Embryonic facial prominence (tissue), 1 donor: Measurements from ENCODE around the gene OR2J1.
"Not testable (repeated sequence)": the region's sequence is repeated elsewhere in the genome, so short reads cannot be mapped to it uniquely, and the experiment has no call there.

Source experiments
- DNase-seq: peaks from one replicate; pipeline ENCODE4 v3.0.0-alpha.2; 2016; ENCODE audit errors: extremely low spot score

Gene OR2J1

DNA sequence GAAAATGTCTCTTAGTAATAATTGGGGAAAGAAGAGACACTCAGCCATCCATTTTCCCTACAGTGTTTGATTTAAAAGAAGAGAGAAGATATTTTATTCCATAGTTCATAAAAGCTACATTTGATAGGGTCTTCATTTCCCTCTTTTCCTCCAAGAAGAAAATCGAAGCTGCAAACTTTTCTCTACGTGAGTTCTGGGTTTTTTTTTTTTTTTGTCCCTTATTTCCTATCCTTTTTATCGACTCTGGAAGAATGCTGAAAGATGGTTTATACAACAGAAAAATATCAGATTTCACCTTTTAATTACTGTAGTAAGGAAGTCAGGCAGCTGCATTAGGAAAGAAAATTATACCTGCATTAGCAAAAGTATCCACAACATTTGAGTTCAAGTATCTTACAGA, at the start of gene OR2J1:
TSS of gene OR2J1 (plus strand) at position 301 of the 400 bp plus-strand sequence. CDS start 1,453 bp downstream, outside the sequence.
- DNase-seq, result no peak

- DNase-seq, result no peak
Measured at GRCh38 chr6:29051680-29052079, 47.6 kb upstream of the OR2J1 start.

GRCh38 chr6:29071831-29072723, 27.2 kb upstream of the OR2J1 start:
- DNase-seq, result no peak

GRCh38 chr6:29079203-29079602, 20.1 kb upstream of the OR2J1 start:
- DNase-seq, result no peak

DNA sequence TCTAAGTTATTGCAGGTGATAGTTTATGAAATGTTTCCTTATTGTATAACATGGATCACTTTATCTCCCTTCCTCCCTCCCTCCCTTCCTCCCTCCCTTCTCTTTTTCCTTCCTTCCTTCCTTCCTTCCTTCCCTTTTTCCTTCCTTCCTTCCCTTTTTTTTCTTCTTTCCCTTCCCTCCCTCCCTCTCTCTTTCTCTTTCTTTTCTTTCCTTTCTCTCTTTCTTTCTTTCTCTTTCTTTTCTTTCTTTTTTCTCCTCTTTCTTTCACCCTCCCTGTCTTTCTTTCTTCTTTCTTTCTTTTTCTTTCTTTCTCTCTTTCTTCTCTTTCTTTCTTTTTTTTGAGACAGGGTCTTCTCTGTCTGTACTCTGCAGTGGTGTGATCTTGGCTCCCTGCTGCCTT, 18.0 kb upstream of the OR2J1 start:
- DNase-seq, result no peak

- DNase-seq, result no peak
Measured at GRCh38 chr6:29082457-29082856, 16.8 kb upstream of the OR2J1 start.

DNA sequence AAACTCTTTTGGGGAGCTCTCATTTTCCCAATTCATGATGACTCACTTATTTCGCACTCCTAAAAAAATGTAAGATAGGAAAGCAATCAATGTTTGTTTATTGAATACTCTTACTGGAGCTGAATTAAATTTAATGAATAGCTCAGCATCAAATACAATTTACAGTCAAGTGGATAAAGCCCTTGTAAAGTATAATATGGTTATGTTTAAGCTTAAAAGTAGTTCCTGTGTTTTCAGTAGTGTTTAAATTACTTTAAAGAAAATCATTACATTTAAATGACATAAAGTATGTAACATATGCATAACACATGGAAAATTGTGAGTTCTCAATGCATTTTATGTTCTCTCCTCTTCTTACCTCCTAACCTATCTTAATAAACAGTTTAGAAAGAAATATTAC, 12.1 kb upstream of the OR2J1 start, which contains the start of gene OR2B3:
TSS of gene OR2B3 (minus strand) at position 101 of the 400 bp plus-strand sequence. CDS start at position 36, 65 bp downstream.
- no peak for DNase-seq

- no peak for DNase-seq
Measured at GRCh38 chr6:29092957-29093356, 6.3 kb upstream of the OR2J1 start.

DNA sequence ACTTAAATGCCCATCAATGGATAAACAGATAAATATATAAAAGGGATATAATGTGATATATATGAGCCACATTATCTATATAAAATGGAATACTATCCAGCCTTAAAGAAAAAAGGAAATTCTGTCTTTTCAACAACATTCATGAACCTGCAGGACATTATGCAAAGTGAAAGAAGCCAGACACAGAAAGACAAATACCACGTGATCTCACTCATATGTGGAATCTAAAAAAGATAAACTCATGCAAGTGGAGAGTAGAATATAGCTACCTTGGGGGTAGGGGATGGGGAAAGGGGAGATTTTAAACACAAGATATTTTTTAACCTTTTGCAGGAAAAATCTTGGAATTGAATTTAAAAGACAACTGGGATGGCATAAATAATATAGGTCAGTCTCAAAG, 1.5 kb upstream of the OR2J1 start:
- DNase-seq, result no peak

DNA sequence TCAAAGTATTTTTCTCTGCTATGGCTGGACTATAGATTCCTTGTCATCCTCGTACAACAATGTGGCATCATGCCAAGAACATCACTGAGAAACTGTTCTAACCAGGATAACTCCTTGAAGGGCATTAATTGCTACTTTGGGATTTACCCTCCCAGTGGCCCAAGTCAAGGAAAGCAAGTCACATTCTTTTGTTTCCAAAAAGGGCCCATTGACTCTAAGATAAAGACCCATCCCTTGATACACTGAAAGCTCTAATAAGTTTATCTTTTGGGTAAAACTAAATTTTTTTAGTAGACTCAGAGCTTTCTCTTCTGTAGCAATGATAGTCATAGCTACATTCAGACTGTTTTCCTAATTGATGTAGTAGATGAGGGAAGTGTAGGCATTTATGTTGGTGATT, 8.5 kb downstream of the OR2J1 start, which contains the start of gene OR2J3:
TSS of gene OR2J3 (plus strand) at position 301 of the 400 bp plus-strand sequence. CDS start 3,833 bp downstream, outside the sequence.
- no peak for DNase-seq

DNA sequence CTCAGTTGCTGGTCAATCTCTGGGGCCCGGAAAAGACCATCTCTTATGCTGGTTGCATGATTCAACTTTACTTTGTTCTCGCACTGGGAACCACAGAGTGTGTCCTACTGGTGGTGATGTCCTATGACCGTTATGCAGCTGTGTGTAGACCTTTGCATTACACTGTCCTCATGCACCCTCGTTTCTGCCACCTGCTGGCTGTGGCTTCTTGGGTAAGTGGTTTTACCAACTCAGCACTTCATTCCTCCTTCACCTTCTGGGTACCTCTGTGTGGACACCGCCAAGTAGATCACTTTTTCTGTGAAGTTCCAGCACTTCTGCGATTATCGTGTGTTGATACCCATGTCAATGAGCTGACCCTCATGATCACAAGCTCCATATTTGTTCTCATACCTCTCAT, 12.8 kb downstream of the OR2J1 start:
- no peak for DNase-seq

- DNase-seq, result not testable (repeated sequence)
Measured at GRCh38 chr6:29114964-29115363, 15.7 kb downstream of the OR2J1 start.

- no peak for DNase-seq
Measured at GRCh38 chr6:29129326-29130012, 30.2 kb downstream of the OR2J1 start.

DNA sequence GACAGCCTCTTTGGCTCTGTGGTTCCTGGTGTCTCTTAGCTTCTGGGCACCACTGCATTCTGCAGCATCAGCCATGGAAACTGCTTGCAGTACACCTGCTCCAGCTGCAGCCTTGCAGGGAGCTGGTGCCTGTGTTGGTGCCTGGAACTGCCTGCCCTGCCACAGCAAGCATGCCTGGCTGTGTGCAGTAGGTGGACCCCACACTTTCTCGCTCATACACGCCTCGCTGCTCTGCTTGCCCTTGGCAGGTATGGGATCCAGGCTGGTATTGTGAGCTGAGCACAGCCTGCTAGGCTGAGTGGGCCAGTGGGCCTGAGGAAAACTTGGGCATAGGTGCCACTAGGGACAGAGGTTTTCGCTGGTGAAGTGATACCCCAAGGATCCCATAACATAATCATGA, 31.4 kb downstream of the OR2J1 start:
- no peak for DNase-seq

GRCh38 chr6:29131691-29132090, 32.4 kb downstream of the OR2J1 start:
- DNase-seq, result no peak

GRCh38 chr6:29137724-29138123, 38.4 kb downstream of the OR2J1 start:
- DNase-seq, result no peak

DNA sequence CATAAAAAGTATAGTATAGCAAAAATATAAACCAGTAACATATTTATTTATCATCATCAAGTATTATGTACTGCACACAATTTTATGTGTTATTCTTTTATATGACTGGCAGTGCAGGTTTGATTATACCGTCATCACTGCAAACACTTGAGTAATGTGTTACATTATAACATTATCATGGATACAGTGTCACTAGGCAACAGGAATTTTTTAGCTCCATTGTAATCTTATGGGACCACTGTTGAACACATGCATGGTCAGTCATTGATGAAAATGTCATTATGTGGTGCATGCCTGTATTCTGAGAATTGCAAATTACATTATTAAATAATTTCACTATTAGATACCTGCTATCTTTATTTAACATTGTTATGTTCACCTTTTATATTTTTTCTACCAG, 42.3 kb downstream of the OR2J1 start:
- DNase-seq, result no peak

- DNase-seq, result no peak
Measured at GRCh38 chr6:29142309-29142708, 43.0 kb downstream of the OR2J1 start.

DNA sequence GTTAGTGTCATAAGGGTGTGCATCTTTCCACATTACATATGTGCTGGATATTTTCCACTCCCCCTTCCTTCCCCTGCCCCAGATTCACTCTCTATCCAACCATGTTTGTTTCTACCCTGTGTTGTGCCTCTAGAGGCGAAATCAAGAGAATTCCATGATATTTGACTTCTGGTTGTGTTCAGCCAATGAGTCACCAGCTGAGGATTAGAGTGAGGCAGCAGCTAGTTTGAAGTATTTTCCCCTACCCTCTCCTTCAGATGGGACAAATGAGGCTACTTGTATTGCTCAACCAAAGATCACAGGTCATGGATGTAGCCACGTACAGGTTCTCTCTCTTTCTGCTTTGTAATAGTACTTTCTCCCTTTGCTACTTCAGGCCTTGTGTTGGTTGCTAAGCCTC, 46.9 kb downstream of the OR2J1 start:
- no peak for DNase-seq

DNA sequence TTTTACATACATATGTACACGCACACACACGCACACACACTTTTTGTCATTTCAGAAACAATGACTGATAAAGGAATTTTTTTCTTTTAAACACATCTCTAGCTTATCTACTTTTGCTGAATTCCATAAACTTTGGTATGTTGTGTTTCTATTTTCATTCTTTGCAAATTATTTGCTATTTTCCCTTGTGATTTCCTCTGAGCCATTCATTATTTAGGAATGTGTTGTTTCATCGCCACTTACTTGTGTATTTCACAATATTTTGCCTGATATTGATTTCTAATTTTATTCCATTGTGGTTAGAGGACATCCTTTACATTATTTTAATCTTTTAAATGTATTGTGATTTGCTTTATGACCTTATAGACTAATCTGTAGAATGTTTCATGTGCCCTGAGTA, 47.8 kb downstream of the OR2J1 start:
- no peak for DNase-seq

GRCh38 chr6:29149444-29149843, 50.2 kb downstream of the OR2J1 start:
- not testable (repeated sequence) for DNase-seq
